HG02943 (cell line): ENCODE data around the gene COQ8B.

Experiments
- ATAC-seq: cut with Tn5 transposase; IDR thresholded peaks from one replicate; pipeline ENCODE4 v1.9.1; 2021; ENCODE audit warnings: mild to moderate bottlenecking, low read depth, moderate library complexity; ENCODE audit not compliant: unreplicated experiment

COQ8B gene

GRCh38 chr19:40693150-40693788 lies 23.4 kb downstream of the COQ8B start:
- no peak for ATAC-seq

GRCh38 chr19:40692212-40692551 lies 24.5 kb downstream of the COQ8B start:
- no peak for ATAC-seq

GRCh38 chr19:40691421-40692211 lies 25.1 kb downstream of the COQ8B start:
- ATAC-seq = no peak

GRCh38 chr19:40690693-40691420 lies 25.8 kb downstream of the COQ8B start:
- ATAC-seq = no peak

DNA sequence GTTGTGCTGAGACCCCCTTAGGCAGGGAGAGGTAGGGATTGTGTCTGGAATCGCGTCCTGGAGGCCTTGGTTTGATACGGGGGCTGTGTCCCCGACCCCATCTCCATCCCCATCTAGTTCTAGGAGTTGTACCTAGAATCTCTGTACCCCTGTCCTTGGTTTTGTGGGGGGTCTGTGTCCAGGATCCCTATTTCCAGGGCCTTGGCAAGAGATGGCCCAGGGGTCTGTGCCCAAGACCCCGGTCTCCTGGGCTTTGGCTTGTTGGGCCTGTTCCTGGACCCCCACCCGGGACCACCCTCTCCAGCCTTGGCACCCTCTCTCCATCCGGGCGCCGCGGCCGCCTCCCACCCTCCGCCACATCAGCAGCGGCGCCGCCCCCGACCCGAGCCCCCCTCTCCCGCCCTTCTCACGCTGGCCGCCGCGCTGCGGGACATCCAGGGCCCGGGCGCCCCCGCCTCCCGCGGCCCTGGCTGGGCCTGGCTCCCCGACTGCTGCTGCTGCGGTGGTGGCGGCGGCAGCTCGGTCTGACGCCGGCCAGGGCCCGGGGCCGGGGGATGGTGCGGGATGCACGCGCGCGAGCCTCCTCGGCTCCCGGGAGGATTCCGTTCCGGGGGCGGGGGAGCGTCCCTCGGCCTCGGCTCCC lies 26.5 kb downstream of the COQ8B start, which contains the start of gene NUMBL:
NUMBL (minus strand) TSS at position 602 of the 643 bp plus-strand sequence; CDS start at position 434, 168 bp downstream.
- no peak for ATAC-seq

DNA sequence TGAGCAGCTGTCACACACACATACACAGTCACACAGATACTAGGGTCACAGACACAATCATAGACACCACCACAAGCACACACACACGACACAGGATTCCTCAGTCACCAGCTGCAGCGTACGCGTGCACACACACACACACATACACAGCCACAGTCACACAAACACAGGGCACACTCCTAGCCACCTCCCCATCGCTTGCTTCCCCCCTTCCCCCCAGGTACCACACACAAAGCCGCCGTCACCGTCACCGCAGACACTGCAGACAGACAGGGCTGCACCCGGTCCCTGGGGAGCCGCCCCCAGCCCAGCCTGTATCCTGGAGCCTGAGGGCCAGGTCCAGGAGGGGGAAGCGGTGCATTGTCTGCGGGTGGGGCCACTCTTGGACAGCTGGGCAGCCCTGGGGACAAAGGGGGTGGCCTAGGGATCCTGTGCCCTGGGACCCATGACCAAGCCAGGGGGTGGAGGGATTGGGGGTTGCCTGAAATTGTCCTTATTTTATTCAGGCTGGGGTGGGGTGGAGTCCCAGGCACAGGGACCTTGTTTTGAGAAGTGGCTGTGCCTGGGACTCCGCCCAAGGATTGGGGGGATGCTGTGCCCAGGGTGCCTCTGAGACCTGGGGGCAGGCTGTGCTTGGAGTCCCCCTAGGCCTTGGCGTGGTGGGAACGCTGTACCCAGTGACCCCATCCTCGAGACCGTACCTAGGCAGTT lies 27.2 kb downstream of the COQ8B start:
- ATAC-seq = no peak

- ATAC-seq = no peak
Observed at GRCh38 chr19:40688987-40689338, 27.7 kb downstream of the COQ8B start.

GRCh38 chr19:40688309-40688708 lies 28.4 kb downstream of the COQ8B start:
- no peak for ATAC-seq

DNA sequence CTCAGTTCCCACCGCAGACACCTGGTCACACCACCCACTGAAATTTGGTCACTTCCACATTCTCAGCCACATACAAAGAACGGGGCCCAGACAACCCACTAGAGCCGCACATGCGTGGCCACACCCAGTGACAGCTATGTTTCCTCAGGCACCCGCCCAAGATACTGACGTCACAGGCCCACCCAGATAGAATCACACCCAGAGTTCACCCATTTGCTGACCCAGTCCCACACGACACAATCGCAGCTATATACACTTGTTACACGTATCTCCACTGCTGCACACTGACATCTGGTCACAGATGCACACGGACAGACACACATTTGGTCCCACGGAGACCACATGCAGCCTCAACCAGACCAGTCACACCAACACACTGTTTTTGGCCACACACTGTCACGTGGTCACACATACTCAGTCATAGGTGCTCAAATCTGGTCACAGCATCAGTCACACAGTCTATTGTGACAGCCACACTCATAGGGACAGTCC lies 29.1 kb downstream of the COQ8B start:
- no peak for ATAC-seq

DNA sequence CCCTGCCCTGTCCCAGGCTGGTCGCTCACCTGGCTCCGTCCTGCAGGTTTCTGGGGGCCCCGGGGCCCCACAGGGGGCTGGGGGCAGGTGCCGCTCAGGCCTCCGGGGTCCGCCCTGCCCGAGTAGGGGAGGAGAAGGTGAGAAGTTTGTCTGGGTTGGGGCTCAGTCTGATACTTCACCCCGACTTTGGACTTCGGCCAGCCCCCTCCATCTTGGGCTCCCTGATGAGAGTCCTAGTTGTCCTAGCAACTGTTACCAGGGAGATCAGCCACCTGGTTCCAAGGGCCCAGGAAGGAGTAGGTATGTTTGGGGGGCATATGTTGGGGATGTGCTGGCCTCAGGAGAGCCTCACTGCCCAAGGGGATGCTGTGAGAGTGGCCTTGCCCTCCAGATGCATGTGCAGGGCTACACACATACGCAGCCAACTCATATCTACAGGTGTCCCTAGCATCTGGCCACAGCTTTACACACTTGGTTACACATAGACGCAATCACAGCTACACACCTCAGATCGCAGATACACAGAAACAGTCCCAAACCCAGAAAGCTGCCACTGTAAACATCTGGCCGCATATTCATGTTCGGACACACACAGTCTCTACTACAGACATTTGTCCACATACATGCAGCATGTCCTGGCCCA lies 29.7 kb downstream of the COQ8B start:
- ATAC-seq = no peak

DNA sequence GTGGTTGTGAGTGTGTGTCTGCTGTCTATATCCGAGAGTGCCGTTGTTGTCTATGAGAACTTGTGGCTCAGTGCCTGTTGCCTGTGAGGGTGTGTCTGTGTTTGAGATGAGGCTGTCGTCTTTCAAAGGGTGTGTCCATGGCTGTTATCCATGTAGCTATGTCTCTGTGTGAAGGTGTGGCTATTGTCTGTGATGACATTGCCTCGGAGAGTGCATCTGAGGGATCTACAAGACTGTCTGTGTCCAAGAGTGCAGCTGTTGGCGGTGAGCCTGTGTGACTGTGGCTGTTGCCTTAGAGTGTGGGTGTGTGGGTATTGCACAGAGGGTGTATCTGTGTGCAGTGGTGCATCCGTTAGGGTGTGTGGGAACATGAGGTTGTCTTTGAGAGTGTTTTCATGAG lies 31.1 kb downstream of the COQ8B start:
- ATAC-seq = no peak

DNA sequence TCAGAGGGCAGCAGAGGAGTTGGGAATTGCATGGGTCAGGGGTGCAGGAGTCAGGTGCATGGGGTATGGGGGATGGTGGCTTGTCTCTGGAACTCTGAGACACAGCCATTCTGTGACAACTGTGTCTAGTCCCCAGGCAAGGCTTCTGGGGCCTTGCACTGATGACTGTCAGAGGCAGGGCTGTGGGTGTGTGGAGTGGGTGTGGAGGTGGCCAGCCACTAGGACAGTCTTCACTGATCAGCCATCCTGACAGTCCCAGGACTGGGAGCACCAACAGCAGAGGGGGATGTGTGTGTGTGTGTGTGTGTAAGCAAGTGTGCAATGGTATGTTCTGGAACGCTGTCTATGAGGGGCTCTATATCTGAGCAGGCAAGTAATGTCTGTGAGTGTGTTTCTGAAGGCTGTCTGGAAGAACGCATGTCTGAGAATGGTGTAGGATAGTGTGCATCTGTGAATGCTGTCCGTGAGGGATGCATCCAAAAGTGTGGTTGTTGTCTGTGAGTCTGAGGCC lies 31.6 kb downstream of the COQ8B start:
- ATAC-seq = no peak

DNA sequence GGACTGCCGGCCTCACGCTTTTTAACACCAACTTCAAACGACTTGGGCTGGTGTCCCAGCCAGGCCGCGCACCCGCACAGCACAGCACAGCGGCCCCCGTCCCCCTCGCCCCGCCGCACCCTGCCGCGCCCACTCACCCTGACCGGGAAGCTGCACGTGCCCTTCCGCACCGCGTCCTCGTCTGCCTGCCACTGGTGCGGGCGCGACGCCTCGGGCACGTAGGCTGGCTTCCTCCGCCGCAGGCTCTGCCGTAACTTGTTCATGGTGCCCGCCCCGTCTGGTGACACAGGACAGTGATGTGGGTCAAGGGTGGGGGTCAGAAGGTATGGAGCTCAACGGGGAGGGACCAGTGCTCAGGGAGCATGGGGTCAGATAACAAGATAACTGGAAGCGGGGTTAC lies 32.4 kb downstream of the COQ8B start:
- no peak for ATAC-seq

DNA sequence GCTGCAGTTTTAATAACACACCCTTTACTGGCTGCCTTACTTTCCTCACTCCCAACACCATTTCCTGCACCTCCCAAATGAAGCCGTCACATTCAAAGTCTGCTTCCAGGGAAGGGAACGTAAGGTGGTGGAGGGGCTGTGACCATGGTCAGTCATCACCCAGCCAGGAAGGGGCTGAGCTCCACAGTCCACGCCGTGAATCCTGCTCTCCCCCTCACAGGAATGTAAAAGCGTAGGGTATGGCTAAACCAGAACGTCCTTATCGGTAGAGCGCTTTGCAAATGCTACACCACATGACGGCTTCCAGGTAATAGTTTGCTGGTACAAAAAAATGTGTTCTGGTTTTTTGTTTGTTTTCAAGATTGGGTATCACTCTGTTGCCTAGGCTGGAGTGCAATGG lies 33.2 kb downstream of the COQ8B start:
- no peak for ATAC-seq

DNA sequence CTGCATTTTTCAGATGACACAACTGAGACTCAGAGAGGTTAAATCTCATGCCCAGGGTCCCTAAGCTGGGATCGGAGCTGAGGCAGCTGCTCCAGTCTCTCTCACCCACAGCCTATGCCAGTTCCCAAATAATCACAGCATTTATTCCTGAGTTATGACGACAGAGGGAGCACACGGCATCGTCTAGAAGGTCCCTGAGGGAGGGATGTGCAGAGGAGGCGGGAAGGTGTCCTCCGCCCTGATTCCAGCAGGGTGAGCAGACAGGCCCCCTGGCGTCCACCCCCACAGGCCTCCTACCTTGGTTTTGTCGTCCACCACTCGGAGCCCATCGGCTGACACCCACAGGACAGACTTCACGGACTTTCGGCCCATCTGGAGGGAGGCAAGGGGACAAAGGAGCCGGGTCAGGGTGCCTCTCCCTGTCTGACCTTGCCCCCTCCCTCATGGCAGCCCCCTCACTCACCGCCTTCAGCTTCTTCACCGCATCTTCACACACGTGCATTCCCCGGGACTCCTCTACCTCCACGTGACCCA lies 34.2 kb downstream of the COQ8B start:
- ATAC-seq = no peak

GRCh38 chr19:40681039-40681438 lies 35.6 kb downstream of the COQ8B start:
- no peak for ATAC-seq

DNA sequence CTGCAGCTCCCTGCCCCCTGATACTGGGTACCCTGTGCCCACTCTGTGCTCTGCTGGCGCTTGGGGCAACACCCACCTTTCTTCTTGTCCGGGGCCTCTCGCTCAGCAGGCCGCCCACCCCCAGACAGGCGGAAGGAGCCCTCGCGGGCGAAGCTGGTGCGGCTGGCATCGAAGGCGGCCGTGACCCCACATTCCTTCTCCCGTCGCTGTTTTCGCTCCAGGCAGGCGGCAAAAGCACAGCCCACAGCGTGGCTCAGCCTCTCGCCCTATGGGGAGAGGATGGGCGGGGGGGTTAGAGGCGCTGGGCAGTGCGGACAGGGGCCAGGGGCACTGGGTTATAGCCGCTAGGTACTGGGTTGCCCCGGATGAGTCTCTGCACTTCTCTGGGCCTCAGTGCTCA lies 39.5 kb downstream of the COQ8B start:
- ATAC-seq = no peak

- ATAC-seq = no peak
Observed at GRCh38 chr19:40674291-40674690, 42.4 kb downstream of the COQ8B start.

GRCh38 chr19:40673397-40673796 lies 43.3 kb downstream of the COQ8B start:
- no peak for ATAC-seq
